Ecto neural progenitor cell (in vitro differentiated cells): ENCODE data around the gene TRPT1.

Source experiments
- DNase-seq: peaks from one replicate; pipeline ENCODE4 v3.0.0-alpha.2; 2018; ENCODE audit warnings: low spot score

Gene TRPT1, protein sequence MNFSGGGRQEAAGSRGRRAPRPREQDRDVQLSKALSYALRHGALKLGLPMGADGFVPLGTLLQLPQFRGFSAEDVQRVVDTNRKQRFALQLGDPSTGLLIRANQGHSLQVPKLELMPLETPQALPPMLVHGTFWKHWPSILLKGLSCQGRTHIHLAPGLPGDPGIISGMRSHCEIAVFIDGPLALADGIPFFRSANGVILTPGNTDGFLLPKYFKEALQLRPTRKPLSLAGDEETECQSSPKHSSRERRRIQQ

DNA sequence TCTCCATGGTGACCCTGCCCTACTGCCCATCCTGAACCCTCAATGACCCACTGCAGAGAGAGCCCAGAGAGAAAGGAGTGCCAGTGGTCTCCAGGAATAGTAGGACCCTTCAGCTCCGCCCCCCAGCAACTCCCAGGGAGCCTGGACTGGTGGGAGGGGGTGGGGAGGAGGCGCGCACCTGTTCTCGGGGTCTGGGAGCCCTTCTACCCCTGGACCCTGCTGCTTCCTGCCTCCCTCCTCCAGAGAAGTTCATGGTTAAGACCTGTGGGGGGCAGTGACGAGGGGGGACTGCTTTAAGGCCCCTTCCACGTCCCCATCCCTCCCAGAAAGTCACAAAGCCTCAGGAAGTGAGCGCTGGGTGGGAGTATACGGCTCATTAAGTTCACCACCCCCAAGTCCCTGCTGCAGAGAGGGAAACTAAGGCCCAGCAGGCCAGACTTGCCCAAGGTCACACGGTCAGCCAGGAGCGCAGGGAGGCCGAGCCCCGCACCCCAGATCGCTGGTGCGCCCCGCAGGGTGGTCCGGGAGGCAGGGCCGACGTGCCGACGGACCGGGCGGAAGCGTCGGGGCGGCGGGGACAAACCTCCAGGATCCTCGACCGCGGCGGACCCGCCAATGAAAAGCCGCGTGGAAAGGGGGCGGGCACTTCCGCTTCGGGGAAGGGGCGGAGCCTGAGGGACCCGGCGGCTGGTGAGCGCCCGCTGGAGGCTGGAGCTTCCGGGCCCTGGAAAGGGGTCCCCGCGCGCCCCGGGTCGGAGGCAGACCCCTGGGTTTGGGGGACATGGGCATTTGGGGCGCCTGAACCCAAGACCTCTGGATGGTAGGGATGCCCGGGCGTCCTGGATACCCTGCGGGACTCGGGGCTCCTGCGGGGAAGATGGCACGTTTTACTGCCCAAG is at the start of gene TRPT1, which contains the start of gene NUDT22:
Gene TRPT1, minus strand, starts transcription at position 579 of the 899 bp plus-strand sequence. Its CDS starts 326 bp downstream, at position 253.
Gene NUDT22, plus strand, starts transcription at position 667 of the 899 bp plus-strand sequence. CDS start 379 bp downstream, outside the sequence.
- DNase-seq, result peak; percentile 94

DNA sequence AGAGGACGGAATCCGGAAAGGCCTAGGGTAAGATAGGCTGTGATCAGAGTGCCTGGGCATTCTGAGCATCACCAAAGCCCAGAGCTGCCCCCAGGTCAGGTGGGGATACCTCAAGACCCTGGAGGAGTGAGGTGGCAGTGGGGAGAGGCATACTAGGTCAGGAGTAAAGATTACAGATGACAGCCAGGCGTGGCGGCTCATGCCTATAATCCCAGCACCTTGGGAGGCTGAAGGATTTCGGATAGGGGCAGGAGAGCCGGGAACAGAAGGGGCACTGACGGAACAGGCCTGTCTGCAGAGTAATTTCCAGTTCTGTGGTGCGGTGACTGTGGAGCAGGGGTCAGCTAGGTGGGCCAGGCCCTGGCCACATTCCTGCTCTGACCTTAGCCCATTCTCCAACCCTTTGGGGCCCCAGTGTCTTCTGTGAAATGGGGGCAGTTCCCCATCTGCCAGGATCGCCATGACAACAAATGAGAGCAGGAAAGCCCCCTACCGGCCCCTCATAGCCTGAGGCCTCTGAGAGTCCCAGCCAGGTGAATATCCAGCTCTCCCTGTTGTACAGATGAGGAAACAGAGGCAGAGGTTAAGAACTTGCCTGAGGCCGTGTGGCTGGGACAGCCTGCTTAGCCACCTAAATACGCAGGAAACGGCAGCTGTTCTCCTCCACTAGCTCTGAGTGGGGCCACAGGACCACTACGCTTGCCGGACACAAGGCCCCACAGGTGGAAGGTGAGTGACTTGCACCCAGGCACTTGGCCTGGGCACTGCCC is 49.2 kb upstream of the TRPT1 start:
- no peak for DNase-seq

DNA sequence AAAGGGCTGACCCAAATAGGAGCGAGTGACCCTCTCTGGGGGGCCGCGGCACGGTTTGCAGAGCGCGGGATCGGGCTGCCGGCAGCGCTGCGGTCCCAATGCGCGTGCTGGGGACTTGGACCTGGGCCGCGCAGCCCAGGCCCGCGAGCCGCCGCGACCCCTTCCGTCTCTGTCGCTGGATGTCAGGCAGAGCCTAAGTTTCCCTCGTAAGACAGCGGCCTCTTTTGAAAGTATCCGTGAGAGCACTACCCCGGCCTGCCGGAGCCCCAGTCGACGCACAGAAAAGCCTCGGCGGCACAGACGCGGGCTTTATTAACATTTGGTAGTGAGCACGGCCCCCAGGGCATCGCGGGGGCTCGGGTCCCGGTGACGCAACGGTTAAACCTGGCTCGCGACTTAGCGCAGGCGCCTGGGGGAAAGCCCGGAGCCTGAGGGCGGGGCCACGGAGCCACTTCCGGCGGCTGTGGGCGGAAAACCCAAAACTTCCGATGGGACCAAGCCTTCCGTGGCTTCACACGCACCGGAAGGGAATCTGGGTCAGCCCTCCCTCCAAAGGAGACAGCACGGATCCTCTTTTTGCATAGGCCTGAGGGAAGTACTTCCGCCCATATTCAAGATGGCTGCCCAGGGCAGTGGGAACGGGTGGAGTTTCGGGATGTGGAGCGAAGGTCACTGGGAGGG is 43.7 kb upstream of the TRPT1 start:
- peak; percentile 98 for DNase-seq

DNA sequence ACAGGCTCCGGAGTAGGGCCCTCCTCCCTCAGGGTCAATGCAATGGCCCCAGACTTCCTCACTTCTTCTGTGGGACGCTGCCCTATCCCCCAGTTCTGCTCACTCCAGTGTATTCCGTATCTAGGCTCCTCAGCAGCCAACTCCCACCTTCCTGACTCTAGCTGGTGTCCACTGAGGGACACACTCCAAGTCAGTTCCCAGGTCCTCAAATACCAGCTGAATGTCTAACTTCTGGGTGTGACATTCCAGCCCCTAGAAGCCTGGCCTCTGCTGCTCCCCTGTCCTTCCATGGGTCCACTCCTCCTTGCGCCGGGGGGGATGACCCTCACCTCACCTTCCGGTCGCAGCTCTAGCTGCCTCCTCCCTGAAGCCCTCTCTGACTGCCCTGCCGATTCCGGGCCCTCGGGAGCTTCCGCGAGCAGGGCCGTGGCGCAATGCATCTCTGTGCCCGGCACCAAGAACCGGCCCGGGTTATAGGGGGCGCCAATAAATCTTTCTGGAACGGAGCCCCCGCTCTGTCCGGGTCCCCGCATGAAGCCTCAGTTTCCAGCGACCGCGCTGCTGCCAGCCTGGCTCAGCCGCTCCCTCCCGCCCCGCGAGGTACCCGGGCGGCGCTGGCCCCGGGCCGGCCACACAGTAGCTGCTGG is 43.0 kb upstream of the TRPT1 start:
- peak; percentile 74 for DNase-seq

DNA sequence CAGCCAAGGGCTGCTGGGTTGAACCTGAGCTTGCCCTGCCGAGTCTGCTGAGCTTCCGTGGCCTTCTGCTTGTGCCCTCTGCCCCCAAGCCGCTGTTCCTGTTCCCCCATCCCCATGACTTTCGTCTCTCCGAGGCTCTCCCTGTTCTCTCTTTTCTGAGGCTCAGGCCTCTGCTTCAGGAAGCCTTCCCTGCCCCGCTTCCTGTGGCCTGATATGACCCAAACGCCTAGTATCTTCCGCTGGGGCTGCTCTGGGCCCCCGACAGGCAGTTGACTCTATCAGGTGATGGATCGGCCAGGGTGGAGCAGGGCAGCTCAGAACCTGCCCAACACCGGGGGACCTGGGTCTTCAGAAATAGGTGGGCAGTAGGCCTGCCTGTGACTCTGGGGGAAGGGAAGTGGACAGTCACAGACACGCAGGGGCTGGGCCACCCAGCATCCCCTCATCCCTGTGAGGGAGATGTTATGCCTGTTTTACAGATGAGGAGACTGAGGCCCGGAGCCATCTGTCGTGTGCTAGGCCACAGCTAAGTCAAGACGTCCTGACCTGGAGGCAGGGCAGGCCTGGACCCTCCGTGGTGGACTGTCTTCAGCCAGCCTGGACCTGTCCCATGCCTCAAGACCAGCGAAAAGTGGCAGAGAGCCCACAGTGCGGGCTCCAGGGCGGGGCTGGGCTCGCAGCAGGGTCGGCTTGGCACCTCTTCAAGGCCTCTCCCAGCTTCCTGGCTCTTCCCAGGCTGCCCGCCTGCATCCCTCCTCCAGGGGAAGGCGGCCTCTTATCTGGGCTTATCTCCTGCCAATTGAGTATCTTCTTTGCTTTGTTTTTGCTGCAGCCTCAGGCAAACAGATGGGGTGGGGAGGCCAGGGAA is 42.3 kb upstream of the TRPT1 start:
- DNase-seq, result no peak

DNA sequence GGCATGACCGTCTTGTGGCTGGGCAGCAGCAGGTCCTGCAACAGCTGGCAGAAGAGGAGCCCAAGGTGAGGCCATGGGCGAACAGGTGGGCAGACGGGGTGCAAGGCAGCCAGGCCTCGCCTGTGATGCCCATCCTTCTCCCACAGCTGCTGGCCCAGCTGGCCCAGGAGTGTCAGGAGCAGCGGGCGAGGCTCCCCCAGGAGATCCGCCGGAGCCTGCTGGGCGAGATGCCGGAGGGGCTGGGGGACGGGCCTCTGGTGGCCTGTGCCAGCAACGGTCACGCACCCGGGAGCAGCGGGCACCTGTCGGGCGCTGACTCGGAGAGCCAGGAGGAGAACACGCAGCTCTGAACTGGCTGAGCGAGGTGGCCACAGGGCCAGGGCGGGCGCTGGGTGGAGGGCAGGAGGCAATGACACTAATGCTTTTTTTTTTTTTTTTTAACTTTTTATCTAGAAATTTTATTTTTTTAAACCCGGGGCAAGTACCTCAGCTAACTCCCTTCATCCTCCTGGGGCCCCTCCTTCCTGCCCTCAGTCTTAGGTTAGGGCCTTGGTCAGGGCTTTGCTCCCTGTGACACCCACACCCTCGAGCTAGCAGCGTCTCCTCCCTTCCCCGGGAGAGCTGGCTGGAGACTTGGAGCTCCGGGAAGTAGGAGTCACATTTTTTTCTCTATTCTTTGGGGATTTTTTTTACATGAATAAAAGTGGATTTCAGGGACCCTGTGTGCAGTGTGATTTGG is 41.4 kb upstream of the TRPT1 start:
- no peak for DNase-seq

DNA sequence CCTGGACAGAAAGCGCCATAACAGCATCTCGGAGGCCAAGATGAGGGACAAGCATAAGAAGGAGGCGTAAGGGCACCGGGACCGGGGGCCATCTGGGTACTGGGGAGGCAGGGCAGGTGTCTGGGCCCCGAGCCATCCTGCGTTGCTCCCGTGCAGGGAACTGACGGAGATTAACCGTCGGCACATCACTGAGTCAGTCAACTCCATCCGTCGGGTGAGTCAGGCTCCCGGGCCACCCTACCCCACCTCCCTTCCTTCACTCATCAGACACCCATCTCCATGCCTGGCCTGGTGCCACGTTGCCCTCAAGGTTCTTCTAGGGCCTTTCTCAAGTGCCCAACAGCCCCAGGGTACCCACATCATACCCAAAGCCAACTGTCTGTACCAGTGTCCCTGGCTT is 40.4 kb upstream of the TRPT1 start:
- DNase-seq, result no peak

DNA sequence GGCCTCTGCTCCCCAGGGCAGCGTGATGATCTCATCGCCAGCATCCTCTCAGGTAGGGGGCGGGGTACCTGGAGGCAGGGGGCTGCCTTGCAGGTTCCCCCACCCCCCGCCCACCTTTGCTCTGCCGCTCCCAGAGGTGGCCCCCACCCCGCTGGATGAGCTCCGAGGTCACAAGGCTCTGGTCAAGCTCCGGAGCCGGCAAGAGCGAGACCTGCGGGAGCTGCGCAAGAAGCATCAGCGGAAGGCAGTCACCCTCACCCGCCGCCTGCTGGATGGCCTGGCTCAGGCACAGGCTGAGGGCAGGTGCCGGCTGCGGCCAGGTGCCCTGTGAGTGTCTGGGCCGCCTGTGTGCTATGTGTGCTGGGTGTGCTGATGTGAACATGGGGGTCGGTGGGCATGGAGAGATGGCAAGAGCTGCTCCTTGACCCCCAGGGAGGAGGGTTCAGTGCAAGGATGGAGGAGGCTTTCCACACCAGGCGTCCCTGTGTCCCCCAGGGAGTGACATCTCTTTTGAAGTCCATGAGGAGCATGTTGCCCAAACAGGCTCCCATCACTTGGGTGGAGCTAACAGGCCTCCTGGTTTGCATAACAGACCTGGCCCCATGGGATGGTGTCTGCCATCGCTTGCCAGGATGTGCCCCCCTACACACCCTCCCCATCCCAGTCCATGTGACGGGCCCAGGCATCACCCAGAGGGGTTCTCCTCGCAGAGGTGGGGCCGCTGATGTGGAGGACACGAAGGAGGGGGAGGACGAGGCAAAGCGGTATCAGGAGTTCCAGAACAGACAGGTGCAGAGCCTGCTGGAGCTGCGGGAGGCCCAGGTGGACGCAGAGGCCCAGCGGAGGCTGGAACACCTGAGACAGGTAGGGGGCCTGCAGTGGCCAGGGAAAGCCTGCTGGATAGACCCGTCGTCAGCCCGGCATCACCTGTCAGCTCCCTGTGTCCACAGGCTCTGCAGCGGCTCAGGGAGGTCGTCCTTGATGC is 39.5 kb upstream of the TRPT1 start:
- no peak for DNase-seq

DNA sequence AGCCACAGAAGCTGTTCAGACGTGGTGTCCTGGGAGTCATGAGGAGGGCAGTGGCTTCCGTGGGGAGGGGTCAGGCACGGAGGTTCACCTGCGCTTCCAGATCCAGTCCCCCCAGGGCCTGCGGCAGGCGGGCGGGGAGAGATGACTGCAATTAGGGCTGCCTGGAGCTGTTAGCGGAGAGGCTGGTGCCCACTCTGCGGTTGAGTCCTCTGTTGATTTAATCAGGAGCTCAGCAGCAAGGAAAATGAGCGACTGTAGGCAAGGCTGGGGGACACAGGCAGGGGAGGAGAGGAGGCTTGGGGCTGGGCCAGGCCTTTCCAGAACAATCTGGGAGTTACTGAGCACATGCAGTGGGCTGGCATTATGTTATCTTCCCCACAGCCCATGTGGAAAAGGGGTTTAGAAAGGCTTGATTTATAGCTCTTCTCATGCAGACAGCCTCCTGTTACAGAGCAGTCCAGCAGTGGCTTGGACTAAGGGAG is 38.4 kb upstream of the TRPT1 start:
- DNase-seq, result no peak

DNA sequence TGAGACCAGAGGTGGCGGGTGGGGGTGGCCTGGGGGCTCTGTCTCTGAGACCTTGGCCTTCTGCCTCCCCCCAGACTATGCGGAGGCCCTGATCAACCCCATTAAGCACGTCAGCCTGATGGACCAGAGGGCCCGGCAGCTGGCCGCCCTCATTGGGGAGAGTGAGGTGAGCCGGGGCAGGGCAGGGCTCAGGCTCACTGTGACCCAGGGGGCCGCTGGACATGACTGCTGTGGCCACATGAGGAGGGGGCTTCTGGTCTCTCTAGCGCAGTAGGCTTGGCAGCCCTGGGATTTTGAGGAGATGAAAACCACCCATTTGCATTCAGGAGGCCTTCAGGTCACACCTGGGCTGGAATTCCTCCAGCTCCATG is 37.9 kb upstream of the TRPT1 start:
- no peak for DNase-seq

DNA sequence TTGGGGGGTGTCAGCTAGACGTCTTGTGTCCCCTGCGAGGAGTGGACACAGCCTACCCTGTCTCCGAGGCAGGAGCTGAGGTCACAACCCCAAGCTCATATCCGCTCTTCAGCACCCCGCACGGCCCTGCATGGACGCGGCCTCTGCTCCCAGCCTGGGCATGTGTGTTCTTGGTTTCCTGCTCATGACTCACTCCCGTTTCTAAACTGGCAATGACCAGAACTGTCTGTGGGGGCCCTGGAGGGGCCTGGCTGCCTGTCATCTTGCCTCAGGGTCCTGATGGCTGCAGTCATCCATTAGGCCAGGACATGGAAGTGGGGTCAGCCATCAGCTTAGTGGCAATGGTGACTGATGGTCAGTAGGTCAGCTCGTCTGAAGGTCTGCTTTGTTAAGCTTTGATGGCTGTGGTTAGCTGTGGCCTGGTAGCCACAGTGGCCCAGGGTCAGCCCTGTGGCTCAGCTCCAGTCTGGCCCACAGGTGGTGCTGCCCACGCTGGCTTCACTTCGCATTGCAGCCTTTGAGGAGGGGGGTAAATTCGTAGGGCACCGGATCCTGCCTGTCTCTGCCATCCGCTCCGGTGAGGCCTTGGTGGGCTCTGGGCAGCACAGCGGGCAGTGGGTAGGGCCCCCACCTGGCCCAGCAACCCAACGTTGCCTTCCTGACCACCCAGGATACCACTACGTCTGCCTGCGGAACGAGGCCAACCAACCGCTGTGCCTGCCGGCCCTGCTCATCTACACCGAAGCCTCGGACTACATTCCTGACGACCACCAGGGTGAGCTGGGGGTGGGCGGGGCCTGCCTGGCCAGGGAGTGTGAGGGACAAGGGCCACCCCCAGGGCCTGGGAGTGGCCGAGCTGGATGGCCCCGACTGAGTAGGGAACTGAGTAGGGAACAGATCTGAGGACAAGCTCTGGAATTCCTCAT is 37.3 kb upstream of the TRPT1 start:
- no peak for DNase-seq

DNA sequence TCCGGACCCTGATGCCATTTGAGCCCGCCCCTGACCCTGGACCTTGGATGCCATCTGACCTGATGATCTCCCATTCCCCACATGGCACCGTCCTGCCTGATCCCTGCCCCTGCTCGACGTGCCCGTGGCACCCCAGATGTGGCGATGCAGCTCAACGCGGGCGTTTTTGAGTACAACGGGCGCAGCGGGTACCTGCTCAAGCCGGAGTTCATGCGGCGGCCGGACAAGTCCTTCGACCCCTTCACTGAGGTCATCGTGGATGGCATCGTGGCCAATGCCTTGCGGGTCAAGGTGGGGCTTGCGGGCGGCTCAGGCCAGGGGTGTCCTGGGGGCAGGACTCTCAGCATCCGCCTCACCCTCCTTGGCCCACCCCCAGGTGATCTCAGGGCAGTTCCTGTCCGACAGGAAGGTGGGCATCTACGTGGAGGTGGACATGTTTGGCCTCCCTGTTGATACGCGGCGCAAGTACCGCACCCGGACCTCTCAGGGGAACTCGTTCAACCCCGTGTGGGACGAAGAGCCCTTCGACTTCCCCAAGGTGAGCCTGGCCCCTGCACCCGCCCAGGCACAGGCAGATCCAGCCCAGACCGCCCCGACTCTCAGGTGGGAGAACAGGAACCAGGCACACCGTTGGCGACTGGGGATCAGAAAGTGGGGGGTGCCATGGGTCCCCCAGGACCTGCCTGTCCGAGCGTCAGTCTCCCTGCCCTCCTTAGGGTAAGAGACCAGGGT is 36.5 kb upstream of the TRPT1 start:
- no peak for DNase-seq

DNA sequence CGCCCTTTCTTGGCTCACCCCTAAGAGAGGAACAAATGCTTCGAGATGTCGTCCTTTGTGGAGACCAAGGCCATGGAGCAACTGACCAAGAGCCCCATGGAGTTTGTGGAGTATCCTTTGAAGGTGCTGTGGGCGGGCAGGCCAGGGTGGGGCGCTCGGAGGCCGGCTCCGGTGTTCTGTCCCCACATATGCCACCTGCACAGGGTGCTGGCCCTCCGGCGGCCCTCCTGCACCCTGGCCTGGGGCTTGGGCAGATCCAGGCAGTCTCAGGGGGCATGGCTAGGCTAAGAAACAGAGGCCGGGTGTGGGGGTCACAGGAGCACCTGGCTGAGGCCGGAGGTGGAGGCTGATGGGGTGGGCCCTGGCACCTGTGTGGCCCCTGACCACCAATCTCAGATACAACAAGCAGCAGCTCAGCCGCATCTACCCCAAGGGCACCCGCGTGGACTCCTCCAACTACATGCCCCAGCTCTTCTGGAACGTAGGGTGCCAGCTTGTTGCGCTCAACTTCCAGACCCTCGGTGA is 35.6 kb upstream of the TRPT1 start:
- DNase-seq, result no peak

DNA sequence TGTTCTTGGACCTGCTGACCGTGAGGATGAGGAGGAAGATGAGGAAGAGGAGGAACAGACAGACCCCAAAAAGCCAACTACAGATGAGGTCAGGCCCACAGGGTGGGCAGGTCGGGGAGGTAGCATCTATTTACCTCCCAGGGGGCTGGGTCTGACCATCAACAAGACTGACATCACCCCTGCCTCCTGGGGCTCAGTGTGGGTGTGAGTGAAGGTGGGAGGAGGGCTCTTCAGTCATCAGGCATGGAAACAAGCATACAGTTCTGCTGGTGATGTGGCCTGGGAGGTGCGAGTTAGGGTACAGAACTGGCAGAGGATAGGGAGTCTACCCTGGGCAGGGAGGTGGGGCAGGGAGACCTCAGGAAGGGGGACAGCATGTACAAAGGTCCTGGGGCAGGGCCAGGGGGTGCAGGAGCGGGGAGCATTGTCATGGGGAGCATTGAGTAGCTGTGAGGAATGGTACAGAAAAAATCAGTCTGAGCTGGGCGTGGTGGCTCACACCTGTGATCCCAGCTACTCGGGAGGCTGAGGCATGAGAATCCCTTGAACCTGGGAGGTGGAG is 34.2 kb upstream of the TRPT1 start:
- DNase-seq, result no peak

DNA sequence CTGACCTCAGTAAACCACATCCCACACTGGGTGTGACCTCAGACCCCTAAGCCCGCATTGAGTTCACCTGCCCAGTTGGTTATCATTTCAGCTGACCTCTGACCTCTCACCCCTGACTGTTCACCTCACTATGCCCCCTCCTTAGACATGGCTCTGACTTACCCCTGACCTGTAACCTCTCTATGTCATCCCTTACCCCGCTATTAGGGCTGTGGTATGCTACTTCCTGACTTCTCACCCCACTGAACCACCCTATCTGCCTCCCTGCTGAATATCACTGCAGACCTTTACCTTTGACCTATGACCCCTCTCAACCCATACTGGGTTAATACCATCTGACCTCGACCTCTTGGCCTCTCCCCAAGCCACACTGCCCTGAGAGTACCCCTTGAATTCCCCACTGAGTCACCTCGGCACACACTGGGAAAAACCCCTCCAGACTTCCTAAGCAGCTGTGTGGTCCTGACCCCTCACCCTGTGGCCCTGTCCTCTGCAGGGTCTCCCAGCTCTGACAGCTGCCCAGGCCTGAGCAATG is 33.6 kb upstream of the TRPT1 start:
- DNase-seq, result no peak
